SK-N-SH treated with all-trans-retinoic acid at 6 μM for 48 hours (cell line): Measurements from ENCODE around the gene BRIX1.

Experiments
- ATAC-seq: fragments of 200-7000 bp; cut with Tn5 transposase; 3 replicates; pipeline ENCODE4 v1.9.1; 2020; ENCODE audit warnings: mild to moderate bottlenecking, moderate library complexity
- ARNTL ChIP-seq: fragments of 450-650 bp; formaldehyde crosslinking; IDR thresholded peaks from 2 replicates; pipeline ENCODE4 v1.5.0; 2020; ENCODE audit warnings: low read depth, mild to moderate bottlenecking, moderate library complexity, borderline replicate concordance
- BACH2 ChIP-seq: fragments of 250-450 bp; sonication (Bioruptor Pico); IDR thresholded peaks from 2 replicates; pipeline ENCODE4 v1.9.0; 2021; ENCODE audit warnings: mild to moderate bottlenecking, borderline replicate concordance
- CSDC2 ChIP-seq: fragments of 250-450 bp; sonication (Bioruptor Pico); IDR thresholded peaks from 2 replicates; pipeline ENCODE4 v1.5.0; 2020; ENCODE audit warnings: mild to moderate bottlenecking, moderate library complexity
- ESRRG ChIP-seq: fragments of 250-450 bp; sonication (Bioruptor Pico); IDR thresholded peaks from 2 replicates; pipeline ENCODE4 v1.6.1; 2021; ENCODE audit warnings: mild to moderate bottlenecking
- GLIS3 ChIP-seq: fragments of 250-450 bp; sonication (Bioruptor Pico); IDR thresholded peaks from 2 replicates; pipeline ENCODE4 v1.5.0; 2020; ENCODE audit warnings: mild to moderate bottlenecking, moderate library complexity
- ISL1 ChIP-seq: fragments of 250-450 bp; sonication (Bioruptor Pico); IDR thresholded peaks from 2 replicates; pipeline ENCODE4 v2.1.2; 2022; ENCODE audit warnings: mild to moderate bottlenecking, moderate library complexity
- OSR1 ChIP-seq: fragments of 250-450 bp; sonication (Bioruptor Pico); IDR thresholded peaks from 2 replicates; pipeline ENCODE4 v1.8.0; 2022; ENCODE audit warnings: moderate library complexity, mild to moderate bottlenecking, inconsistent platforms
- PPARA ChIP-seq: fragments of 250-450 bp; sonication (Bioruptor Pico); IDR thresholded peaks from 2 replicates; pipeline ENCODE4 v1.5.0; 2020; ENCODE audit warnings: mild to moderate bottlenecking, borderline replicate concordance
- SNAI2 ChIP-seq: fragments of 250-450 bp; sonication (Bioruptor Pico); IDR thresholded peaks from 2 replicates; pipeline ENCODE4 v1.5.0; 2020; ENCODE audit warnings: mild to moderate bottlenecking, moderate library complexity
- TOX ChIP-seq: fragments of 250-450 bp; sonication (Bioruptor Pico); IDR thresholded peaks from 2 replicates; pipeline ENCODE4 v1.8.0; 2021; ENCODE audit warnings: mild to moderate bottlenecking, moderate library complexity, borderline replicate concordance
- ZFP3 ChIP-seq: fragments of 250-450 bp; sonication (Bioruptor Pico); IDR thresholded peaks from 2 replicates; pipeline ENCODE4 v1.5.0; 2020; ENCODE audit warnings: mild to moderate bottlenecking, moderate library complexity
- ZNF70 ChIP-seq: fragments of 450-650 bp; formaldehyde crosslinking; IDR thresholded peaks from 2 replicates; pipeline ENCODE4 v1.5.0; 2020; ENCODE audit warnings: mild to moderate bottlenecking, moderate library complexity
- ZNF8 ChIP-seq: fragments of 450-650 bp; formaldehyde crosslinking; IDR thresholded peaks from 2 replicates; pipeline ENCODE4 v1.5.0; 2020; ENCODE audit warnings: mild to moderate bottlenecking, moderate library complexity
- TF ChIP-seq, protein P1 (sequence below): fragments of 250-450 bp; sonication (Bioruptor Pico); IDR thresholded peaks from 2 replicates; pipeline ENCODE4 v1.5.0; 2020; ENCODE audit warnings: mild to moderate bottlenecking, moderate library complexity
- TF ChIP-seq, protein P2 (sequence below): fragments of 250-450 bp; sonication (Bioruptor Pico); IDR thresholded peaks from 2 replicates; pipeline ENCODE4 v1.5.1; 2020; ENCODE audit warnings: low read depth, mild to moderate bottlenecking, moderate library complexity
- TF ChIP-seq, protein P3 (sequence below): fragments of 250-450 bp; sonication (Bioruptor Pico); IDR thresholded peaks from 2 replicates; pipeline ENCODE4 v1.5.1; 2021; ENCODE audit warnings: mild to moderate bottlenecking, moderate library complexity
- TF ChIP-seq, protein P4 (sequence below): fragments of 250-450 bp; sonication (Bioruptor Pico); IDR thresholded peaks from 2 replicates; pipeline ENCODE4 v1.8.0; 2021; ENCODE audit warnings: low read depth, mild to moderate bottlenecking, moderate library complexity, borderline replicate concordance
- TF ChIP-seq, protein P5 (sequence below): fragments of 250-450 bp; sonication (Bioruptor Pico); IDR thresholded peaks from 2 replicates; pipeline ENCODE4 v1.8.0; 2020; ENCODE audit warnings: mild to moderate bottlenecking, moderate library complexity, borderline replicate concordance

The BRIX1 gene

DNA sequence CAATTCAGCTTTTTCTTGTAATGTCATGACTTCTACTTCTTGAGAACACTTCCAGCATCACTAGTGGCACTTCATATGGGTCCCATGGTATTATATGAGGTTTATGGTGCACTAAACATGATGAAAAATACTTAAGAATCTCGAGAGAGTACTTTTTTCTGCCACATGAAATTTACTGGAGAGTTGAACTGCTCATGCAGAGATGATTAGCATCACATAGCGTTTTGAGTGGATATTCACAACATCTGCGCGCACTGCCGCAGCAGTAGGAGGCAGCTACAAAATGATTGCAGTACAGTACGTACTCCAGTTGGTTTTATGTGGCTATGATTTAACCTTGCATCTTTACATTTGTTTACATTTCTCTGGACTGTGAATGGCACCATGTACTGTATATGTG lies 14.9 kb upstream of the BRIX1 start:
- TF ChIP-seq, protein P1, sequence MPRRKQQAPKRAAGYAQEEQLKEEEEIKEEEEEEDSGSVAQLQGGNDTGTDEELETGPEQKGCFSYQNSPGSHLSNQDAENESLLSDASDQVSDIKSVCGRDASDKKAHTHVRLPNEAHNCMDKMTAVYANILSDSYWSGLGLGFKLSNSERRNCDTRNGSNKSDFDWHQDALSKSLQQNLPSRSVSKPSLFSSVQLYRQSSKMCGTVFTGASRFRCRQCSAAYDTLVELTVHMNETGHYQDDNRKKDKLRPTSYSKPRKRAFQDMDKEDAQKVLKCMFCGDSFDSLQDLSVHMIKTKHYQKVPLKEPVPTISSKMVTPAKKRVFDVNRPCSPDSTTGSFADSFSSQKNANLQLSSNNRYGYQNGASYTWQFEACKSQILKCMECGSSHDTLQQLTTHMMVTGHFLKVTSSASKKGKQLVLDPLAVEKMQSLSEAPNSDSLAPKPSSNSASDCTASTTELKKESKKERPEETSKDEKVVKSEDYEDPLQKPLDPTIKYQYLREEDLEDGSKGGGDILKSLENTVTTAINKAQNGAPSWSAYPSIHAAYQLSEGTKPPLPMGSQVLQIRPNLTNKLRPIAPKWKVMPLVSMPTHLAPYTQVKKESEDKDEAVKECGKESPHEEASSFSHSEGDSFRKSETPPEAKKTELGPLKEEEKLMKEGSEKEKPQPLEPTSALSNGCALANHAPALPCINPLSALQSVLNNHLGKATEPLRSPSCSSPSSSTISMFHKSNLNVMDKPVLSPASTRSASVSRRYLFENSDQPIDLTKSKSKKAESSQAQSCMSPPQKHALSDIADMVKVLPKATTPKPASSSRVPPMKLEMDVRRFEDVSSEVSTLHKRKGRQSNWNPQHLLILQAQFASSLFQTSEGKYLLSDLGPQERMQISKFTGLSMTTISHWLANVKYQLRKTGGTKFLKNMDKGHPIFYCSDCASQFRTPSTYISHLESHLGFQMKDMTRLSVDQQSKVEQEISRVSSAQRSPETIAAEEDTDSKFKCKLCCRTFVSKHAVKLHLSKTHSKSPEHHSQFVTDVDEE (CRISPR knock-in tag), result no peak
- TF ChIP-seq ARNTL (CRISPR knock-in tag) (no peak), SNAI2 (CRISPR knock-in tag) (no peak), ESRRG (no peak), CSDC2 (CRISPR knock-in tag) (no peak), ZNF70 (CRISPR knock-in tag) (no peak), TOX (no peak), ZNF8 (CRISPR knock-in tag) (no peak), ZFP3 (CRISPR knock-in tag) (no peak), GLIS3 (no peak)
- TF ChIP-seq, protein P2, sequence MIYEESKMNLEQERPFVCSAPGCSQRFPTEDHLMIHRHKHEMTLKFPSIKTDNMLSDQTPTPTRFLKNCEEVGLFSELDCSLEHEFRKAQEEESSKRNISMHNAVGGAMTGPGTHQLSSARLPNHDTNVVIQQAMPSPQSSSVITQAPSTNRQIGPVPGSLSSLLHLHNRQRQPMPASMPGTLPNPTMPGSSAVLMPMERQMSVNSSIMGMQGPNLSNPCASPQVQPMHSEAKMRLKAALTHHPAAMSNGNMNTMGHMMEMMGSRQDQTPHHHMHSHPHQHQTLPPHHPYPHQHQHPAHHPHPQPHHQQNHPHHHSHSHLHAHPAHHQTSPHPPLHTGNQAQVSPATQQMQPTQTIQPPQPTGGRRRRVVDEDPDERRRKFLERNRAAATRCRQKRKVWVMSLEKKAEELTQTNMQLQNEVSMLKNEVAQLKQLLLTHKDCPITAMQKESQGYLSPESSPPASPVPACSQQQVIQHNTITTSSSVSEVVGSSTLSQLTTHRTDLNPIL (CRISPR knock-in tag), result no peak
- TF ChIP-seq, protein P3, sequence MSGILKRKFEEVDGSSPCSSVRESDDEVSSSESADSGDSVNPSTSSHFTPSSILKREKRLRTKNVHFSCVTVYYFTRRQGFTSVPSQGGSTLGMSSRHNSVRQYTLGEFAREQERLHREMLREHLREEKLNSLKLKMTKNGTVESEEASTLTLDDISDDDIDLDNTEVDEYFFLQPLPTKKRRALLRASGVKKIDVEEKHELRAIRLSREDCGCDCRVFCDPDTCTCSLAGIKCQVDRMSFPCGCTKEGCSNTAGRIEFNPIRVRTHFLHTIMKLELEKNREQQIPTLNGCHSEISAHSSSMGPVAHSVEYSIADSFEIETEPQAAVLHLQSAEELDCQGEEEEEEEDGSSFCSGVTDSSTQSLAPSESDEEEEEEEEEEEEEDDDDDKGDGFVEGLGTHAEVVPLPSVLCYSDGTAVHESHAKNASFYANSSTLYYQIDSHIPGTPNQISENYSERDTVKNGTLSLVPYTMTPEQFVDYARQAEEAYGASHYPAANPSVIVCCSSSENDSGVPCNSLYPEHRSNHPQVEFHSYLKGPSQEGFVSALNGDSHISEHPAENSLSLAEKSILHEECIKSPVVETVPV, result no peak
- TF ChIP-seq, protein P4, sequence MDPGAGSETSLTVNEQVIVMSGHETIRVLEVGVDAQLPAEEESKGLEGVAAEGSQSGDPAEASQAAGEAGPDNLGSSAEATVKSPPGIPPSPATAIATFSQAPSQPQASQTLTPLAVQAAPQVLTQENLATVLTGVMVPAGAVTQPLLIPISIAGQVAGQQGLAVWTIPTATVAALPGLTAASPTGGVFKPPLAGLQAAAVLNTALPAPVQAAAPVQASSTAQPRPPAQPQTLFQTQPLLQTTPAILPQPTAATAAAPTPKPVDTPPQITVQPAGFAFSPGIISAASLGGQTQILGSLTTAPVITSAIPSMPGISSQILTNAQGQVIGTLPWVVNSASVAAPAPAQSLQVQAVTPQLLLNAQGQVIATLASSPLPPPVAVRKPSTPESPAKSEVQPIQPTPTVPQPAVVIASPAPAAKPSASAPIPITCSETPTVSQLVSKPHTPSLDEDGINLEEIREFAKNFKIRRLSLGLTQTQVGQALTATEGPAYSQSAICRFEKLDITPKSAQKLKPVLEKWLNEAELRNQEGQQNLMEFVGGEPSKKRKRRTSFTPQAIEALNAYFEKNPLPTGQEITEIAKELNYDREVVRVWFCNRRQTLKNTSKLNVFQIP (CRISPR knock-in tag), result no peak
- TF ChIP-seq, all 23 proteins: peak for 0
- no peak for ATAC-seq

DNA sequence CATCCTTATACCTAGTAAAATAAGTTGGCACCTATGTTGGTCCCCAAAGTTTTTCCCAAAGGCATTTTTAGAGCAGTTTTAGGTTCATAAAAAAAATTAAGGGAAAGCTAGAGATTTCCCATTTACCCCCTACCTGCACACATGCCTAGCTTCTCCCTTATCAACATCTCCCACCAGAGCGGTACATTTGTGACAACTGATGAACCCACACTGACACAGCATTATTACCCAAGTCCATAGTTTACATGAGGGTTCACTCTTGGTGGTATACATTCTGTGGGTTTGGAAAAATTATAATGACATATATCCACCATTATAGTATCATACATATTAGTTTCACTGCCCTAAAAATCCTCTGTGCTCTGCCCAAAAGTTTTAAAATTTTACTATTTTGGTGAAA lies 12.3 kb upstream of the BRIX1 start:
- no peak for TF ChIP-seq OSR1 (CRISPR knock-in tag)
- TF ChIP-seq, protein P2 (CRISPR knock-in tag), result no peak
- TF ChIP-seq SNAI2 (CRISPR knock-in tag), result no peak
- TF ChIP-seq ESRRG, result no peak
- no peak for TF ChIP-seq GLIS3
- TF ChIP-seq ZNF70 (CRISPR knock-in tag), result no peak
- TF ChIP-seq ZNF8 (CRISPR knock-in tag), result no peak
- no peak for ATAC-seq

DNA sequence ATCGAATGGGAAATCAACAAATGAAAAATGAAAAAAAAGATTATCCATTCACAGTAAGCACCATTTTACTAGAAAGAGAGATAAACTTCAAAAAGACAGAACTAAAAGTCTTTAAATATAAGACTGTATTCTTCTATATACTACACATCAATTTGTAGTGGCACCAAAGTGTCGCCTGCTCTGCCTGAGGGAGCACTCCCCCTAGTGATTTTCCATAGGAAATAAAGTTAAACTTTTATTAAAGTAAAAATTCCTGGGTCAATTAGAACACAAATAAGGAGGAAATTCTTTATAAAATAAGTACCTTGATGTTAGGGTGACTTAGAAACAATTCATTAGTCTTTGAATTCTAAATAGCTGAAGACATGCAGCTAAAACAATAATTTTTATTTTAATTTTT lies 9.9 kb upstream of the BRIX1 start:
- peak; percentile 57 for ATAC-seq
- TF ChIP-seq SNAI2 (CRISPR knock-in tag), result no peak
- TF ChIP-seq ARNTL (CRISPR knock-in tag), result no peak
- TF ChIP-seq, protein P3, result no peak
- TF ChIP-seq ZFP3 (CRISPR knock-in tag), result no peak
- no peak for TF ChIP-seq PPARA (CRISPR knock-in tag)
- no peak for TF ChIP-seq BACH2 (CRISPR knock-in tag)
- no peak for TF ChIP-seq OSR1 (CRISPR knock-in tag)
- TF ChIP-seq, protein P1 (CRISPR knock-in tag), result no peak
- TF ChIP-seq, protein P4 (CRISPR knock-in tag), result no peak
- TF ChIP-seq GLIS3, result no peak
- TF ChIP-seq ISL1 (CRISPR knock-in tag), result no peak
- TF ChIP-seq, protein P5, sequence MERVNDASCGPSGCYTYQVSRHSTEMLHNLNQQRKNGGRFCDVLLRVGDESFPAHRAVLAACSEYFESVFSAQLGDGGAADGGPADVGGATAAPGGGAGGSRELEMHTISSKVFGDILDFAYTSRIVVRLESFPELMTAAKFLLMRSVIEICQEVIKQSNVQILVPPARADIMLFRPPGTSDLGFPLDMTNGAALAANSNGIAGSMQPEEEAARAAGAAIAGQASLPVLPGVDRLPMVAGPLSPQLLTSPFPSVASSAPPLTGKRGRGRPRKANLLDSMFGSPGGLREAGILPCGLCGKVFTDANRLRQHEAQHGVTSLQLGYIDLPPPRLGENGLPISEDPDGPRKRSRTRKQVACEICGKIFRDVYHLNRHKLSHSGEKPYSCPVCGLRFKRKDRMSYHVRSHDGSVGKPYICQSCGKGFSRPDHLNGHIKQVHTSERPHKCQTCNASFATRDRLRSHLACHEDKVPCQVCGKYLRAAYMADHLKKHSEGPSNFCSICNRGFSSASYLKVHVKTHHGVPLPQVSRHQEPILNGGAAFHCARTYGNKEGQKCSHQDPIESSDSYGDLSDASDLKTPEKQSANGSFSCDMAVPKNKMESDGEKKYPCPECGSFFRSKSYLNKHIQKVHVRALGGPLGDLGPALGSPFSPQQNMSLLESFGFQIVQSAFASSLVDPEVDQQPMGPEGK, result no peak
